ENCODE results near the gene PTH1R. TPM values are rescaled to one million over a fixed set of nuclear protein-coding genes. Genes with fewer than 3 reads are reported as not detected.

The PTH1R gene
- total RNA-seq, 1 donor from 2014 or later, result 13.0 TPM

DNA sequence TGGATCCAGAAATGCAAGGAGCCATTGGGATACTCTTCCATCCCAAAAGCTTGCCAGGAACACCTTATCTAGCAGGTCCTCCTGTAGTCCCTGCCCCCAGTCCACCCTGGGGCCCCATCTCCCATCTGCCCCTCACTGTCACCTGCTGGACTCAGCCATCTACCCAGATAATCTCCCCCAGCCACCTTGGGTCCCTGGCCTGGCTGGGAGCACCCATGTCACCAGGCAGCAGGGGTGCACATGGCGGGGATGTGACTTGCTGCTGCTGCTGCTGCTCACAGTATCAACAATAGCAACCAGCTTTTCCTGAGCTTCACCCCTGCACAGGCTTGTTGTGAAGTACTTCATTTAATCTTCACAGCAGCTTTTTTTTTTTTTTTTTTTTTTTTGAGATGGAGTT, 12.6 kb downstream of the PTH1R start:
- H3K27me3 ChIP-seq, result no peaks in the 10 kb centered on the region
- H3K36me3 ChIP-seq, result no peaks in the 10 kb centered on the region
- H3K27ac ChIP-seq, result no peak overlapping the region
- H3K4me1 ChIP-seq, result peaks cover 43% of the 10 kb centered on the region
- intact Hi-C loops (cut with DNase I), result no loop called here
- DNase-seq (ENCODE audit: extremely low spot score in 2 of 2), result no peak
- H3K4me3 ChIP-seq, result no peak overlapping the region
- H3K9me3 ChIP-seq, result no peaks in the 10 kb centered on the region
- TF ChIP-seq POLR2AphosphoS5 (IDR thresholded peaks at IDR 0.05; ENCODE audit: insufficient read depth in 1 of 2, low read depth in 1 of 2) (no peak), POLR2A (IDR thresholded peaks at IDR 0.05) (no peak)
- TF ChIP-seq, protein P1, sequence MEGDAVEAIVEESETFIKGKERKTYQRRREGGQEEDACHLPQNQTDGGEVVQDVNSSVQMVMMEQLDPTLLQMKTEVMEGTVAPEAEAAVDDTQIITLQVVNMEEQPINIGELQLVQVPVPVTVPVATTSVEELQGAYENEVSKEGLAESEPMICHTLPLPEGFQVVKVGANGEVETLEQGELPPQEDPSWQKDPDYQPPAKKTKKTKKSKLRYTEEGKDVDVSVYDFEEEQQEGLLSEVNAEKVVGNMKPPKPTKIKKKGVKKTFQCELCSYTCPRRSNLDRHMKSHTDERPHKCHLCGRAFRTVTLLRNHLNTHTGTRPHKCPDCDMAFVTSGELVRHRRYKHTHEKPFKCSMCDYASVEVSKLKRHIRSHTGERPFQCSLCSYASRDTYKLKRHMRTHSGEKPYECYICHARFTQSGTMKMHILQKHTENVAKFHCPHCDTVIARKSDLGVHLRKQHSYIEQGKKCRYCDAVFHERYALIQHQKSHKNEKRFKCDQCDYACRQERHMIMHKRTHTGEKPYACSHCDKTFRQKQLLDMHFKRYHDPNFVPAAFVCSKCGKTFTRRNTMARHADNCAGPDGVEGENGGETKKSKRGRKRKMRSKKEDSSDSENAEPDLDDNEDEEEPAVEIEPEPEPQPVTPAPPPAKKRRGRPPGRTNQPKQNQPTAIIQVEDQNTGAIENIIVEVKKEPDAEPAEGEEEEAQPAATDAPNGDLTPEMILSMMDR (IDR thresholded peaks at IDR 0.05), result no peak

DNA sequence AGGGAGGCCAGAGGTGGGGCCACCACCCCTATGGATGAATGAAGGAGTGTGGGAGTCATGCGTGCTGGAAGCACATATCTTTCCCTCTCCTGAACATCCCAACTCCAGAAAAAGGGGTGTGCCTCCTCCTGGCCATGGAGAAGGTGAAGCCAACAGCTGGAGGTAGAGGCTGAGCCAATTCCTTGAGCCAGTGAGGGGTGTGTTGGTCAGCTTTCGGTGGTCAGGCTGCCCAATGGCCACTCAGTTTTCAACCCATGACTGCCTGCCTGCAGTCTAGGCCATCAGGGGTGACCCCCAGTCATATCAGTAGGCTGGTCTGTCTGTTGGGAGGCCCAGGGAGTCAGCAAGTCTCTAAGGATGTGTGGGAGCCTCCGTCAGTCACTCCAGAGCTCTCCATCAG, 13.6 kb downstream of the PTH1R start:
- Histone ChIP-seq H3K4me3 (no peak overlapping the region), H3K4me1 (peaks cover 34% of the 10 kb centered on the region), H3K27me3 (no peaks in the 10 kb centered on the region), H3K27ac (no peak overlapping the region), H3K9me3 (no peaks in the 10 kb centered on the region), H3K36me3 (no peaks in the 10 kb centered on the region)
- intact Hi-C loops (cut with DNase I), result no loop called here
- DNase-seq (ENCODE audit: extremely low spot score in 2 of 2), result no peak
- TF ChIP-seq POLR2A (IDR thresholded peaks at IDR 0.05) (no peak), POLR2AphosphoS5 (IDR thresholded peaks at IDR 0.05; ENCODE audit: insufficient read depth in 1 of 2, low read depth in 1 of 2) (no peak)
- TF ChIP-seq, protein P1 (IDR thresholded peaks at IDR 0.05), result no peak

DNA sequence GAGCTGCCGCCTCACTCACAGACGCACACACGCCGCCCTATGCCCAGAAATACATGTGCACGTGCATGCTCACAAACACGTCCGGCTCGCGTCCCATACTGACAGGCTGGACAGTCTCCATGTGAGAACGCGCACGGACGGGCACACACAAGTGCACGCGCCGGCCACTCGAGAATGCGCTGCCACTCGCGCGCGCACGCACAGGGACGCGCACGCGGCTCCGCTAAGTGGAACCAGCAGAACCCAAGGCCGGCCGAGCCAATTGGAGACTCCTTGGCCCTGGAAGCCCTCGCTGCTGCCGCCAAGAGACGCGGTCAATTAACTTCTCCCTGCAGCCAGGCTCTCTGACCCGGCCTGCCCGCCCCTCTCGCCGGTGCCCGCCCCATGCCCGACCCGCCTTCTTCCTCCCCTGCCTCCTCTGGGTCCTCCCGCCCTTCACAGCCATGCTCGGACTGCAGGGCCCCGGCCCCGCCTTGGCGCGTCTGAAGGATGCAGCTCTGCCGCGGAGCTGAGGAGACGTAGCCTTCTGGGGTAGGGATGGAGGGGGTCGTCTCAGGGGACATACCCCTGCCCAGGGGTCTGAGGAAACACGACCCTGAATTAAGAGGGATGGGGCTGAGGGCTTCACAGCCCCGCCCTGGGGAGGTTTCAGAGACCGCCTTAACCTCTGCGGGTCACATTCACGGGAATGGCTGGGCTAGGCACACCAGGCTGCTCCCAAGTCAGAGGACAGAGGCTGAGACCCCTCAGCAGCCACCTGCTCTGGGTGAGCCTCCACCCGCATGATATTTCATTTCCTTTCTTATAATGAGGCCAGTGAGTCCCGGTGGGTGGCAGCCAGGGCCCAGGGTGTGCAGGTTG, 15.0 kb downstream of the PTH1R start:
- no peaks in the 10 kb centered on the region for H3K36me3 ChIP-seq

DNA sequence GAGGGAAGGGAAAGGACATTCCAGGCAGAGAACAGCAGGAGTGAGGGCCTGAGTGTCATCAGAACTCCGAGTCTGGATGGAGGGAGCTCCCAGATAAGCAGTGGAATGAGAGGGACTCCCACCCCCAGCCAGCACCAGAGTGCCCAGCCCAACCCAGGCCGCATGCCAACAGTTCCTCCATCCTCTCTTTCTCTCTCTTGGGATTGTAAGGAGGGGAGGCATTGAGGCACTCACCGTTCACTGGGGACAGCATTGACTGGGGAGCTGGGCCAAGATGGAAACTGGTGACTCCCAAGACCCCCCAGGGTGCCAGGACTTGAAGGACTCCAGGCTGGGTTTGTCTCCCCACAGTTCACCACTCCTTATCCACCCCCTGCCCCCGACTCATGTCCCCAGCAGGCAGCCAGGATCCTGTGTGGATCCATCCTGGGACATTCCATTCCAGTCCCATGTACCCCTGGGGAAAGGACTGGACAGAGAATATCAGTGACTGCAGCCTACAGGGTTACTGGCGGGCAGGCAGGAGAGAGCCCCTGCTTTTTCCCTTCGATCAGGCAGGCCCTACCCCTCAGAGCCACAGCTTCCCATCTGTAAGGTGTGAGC, 15.7 kb downstream of the PTH1R start:
- H3K27ac ChIP-seq, result no peak overlapping the region
- peaks cover 39% of the 10 kb centered on the region for H3K4me1 ChIP-seq
- TF ChIP-seq POLR2A (IDR thresholded peaks at IDR 0.05) (no peak), POLR2AphosphoS5 (IDR thresholded peaks at IDR 0.05; ENCODE audit: insufficient read depth in 1 of 2, low read depth in 1 of 2) (no peak)
- TF ChIP-seq, protein P1 (IDR thresholded peaks at IDR 0.05), result no peak
- no peaks in the 10 kb centered on the region for H3K36me3 ChIP-seq
- H3K4me3 ChIP-seq, result no peak overlapping the region
- DNase-seq (ENCODE audit: extremely low spot score in 2 of 2), result no peak
- intact Hi-C loops (cut with DNase I), result no loop called here
- no peaks in the 10 kb centered on the region for H3K27me3 ChIP-seq
- H3K9me3 ChIP-seq, result no peaks in the 10 kb centered on the region

More for the DNA sequence above, 15.0 kb downstream of the PTH1R start:
- Histone ChIP-seq H3K4me1 (peaks cover 34% of the 10 kb centered on the region), H3K9me3 (no peaks in the 10 kb centered on the region), H3K27ac (peak overlapping the region; percentile 33), H3K27me3 (no peaks in the 10 kb centered on the region), H3K4me3 (peak overlapping the region; percentile 38 to 39)
- TF ChIP-seq POLR2AphosphoS5 (IDR thresholded peaks at IDR 0.05; ENCODE audit: insufficient read depth in 1 of 2, low read depth in 1 of 2), result peak in 1 of 2 donors; percentile 38
- TF ChIP-seq, protein P1 (IDR thresholded peaks at IDR 0.05), result no peak
- no peak for DNase-seq (ENCODE audit: extremely low spot score in 2 of 2)
- intact Hi-C loops (cut with DNase I), result no loop called here

DNA sequence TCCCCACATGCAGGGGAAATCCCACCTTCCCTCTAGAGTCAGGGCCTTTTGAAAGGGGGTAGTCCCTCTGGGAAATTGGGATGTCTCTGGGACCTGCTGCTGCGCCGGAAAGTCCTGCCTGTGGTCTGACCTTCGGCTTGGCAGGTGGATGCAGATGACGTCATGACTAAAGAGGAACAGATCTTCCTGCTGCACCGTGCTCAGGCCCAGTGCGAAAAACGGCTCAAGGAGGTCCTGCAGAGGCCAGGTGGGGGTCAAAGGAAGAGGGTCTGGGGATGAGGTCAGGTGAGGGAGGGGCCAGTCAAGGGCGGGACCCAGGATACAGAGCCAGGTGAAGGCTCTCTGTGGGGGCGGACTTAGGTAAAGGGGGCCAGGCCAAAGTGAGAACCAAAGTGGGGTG, 16.2 kb downstream of the PTH1R start:
- H3K4me1 ChIP-seq, result peaks cover 43% of the 10 kb centered on the region
- intact Hi-C loops (cut with DNase I), result no loop called here
- TF ChIP-seq POLR2A (IDR thresholded peaks at IDR 0.05) (no peak), POLR2AphosphoS5 (IDR thresholded peaks at IDR 0.05; ENCODE audit: insufficient read depth in 1 of 2, low read depth in 1 of 2) (no peak)
- TF ChIP-seq, protein P1 (IDR thresholded peaks at IDR 0.05), result no peak
- no peaks in the 10 kb centered on the region for H3K36me3 ChIP-seq
- no peak overlapping the region for H3K27ac ChIP-seq
- DNase-seq (ENCODE audit: extremely low spot score in 2 of 2), result no peak
- no peaks in the 10 kb centered on the region for H3K27me3 ChIP-seq
- H3K4me3 ChIP-seq, result no peak overlapping the region
- no peaks in the 10 kb centered on the region for H3K9me3 ChIP-seq

Data from vagina (tissue), 2 donors.